ENCODE measurements around the gene TARS3. TPM values are rescaled to one million over a fixed set of nuclear protein-coding genes. Genes with fewer than 3 reads are reported as not detected.

The TARS3 gene
- total RNA-seq, 4 donors from 2014 or later: 11.4 to 20.5 (median 15.3) TPM

GRCh38 chr15:101733545-101733944 lies 9.3 kb upstream of the TARS3 start:
- no peak for TF ChIP-seq CTCF (IDR thresholded peaks at IDR 0.05)
- DNase-seq (ENCODE audit: low spot score) (no peak), ATAC-seq (ENCODE audit: low FRiP score) (no peak)

- DNase-seq (ENCODE audit: low spot score): no peak
- TF ChIP-seq CTCF (IDR thresholded peaks at IDR 0.05): no peak
- ATAC-seq (ENCODE audit: low FRiP score): no peak
Measured at GRCh38 chr15:101732772-101733171, 8.5 kb upstream of the TARS3 start.

GRCh38 chr15:101731746-101732145 lies 7.5 kb upstream of the TARS3 start:
- DNase-seq (ENCODE audit: low spot score) (no peak), ATAC-seq (ENCODE audit: low FRiP score) (no peak)
- no peak for TF ChIP-seq CTCF (IDR thresholded peaks at IDR 0.05)

- ATAC-seq (ENCODE audit: low FRiP score) (no peak), DNase-seq (ENCODE audit: low spot score) (no peak)
Measured at GRCh38 chr15:101727186-101727585, 2.9 kb upstream of the TARS3 start.

GRCh38 chr15:101725073-101725472 lies 800 bp upstream of the TARS3 start:
- DNase-seq (ENCODE audit: low spot score) (no peak), ATAC-seq (ENCODE audit: low FRiP score) (no peak)
- TF ChIP-seq CTCF (IDR thresholded peaks at IDR 0.05): no peak

More at GRCh38 chr15:101727186-101727585, 2.9 kb upstream of the TARS3 start:
- TF ChIP-seq CTCF (IDR thresholded peaks at IDR 0.05): no peak

GRCh38 chr15:101724675-101725005 lies 367 bp upstream of the TARS3 start:
- no peak for TF ChIP-seq CTCF (IDR thresholded peaks at IDR 0.05)
- DNase-seq (ENCODE audit: low spot score): no peak
- no peak for ATAC-seq (ENCODE audit: low FRiP score)

- ATAC-seq (ENCODE audit: low FRiP score): no peak
- DNase-seq (ENCODE audit: low spot score): no peak
- no peak for TF ChIP-seq CTCF (IDR thresholded peaks at IDR 0.05)
Measured at GRCh38 chr15:101723171-101723873, 951 bp downstream of the TARS3 start.
